GM21825 (cell line): ENCODE data around the gene ARHGAP15.

Source experiments
- ATAC-seq: cut with Tn5 transposase; IDR thresholded peaks from one replicate; pipeline ENCODE4 v1.9.1; 2021; ENCODE audit warnings: mild to moderate bottlenecking, moderate library complexity; ENCODE audit not compliant: unreplicated experiment

ARHGAP15 gene

GRCh38 chr2:143163499-143163898, 34.3 kb downstream of the ARHGAP15 start:
- no peak for ATAC-seq

GRCh38 chr2:143165291-143165690, 36.1 kb downstream of the ARHGAP15 start:
- no peak for ATAC-seq

- no peak for ATAC-seq
Observed at GRCh38 chr2:143169105-143169504, 39.9 kb downstream of the ARHGAP15 start.

GRCh38 chr2:143171817-143172216, 42.6 kb downstream of the ARHGAP15 start:
- ATAC-seq, result no peak

GRCh38 chr2:143175438-143175837, 46.2 kb downstream of the ARHGAP15 start:
- ATAC-seq, result no peak

GRCh38 chr2:143176606-143177005, 47.4 kb downstream of the ARHGAP15 start:
- ATAC-seq, result peak; percentile 31

GRCh38 chr2:143177096-143177786, 48.0 kb downstream of the ARHGAP15 start:
- peak; percentile 97 for ATAC-seq

- ATAC-seq, result no peak
Observed at GRCh38 chr2:143181494-143181893, 52.3 kb downstream of the ARHGAP15 start.

- no peak for ATAC-seq
Observed at GRCh38 chr2:143182649-143183048, 53.4 kb downstream of the ARHGAP15 start.

GRCh38 chr2:143183804-143184463, 54.7 kb downstream of the ARHGAP15 start:
- ATAC-seq, result no peak

GRCh38 chr2:143186876-143187275, 57.7 kb downstream of the ARHGAP15 start:
- no peak for ATAC-seq

GRCh38 chr2:143190431-143190830, 61.2 kb downstream of the ARHGAP15 start:
- ATAC-seq, result no peak

GRCh38 chr2:143192106-143192505, 62.9 kb downstream of the ARHGAP15 start:
- no peak for ATAC-seq

GRCh38 chr2:143192716-143193115, 63.5 kb downstream of the ARHGAP15 start:
- no peak for ATAC-seq

- no peak for ATAC-seq
Observed at GRCh38 chr2:143193121-143193520, 63.9 kb downstream of the ARHGAP15 start.

- no peak for ATAC-seq
Observed at GRCh38 chr2:143195511-143195910, 66.3 kb downstream of the ARHGAP15 start.

- ATAC-seq, result no peak
Observed at GRCh38 chr2:143204062-143204461, 74.8 kb downstream of the ARHGAP15 start.

- no peak for ATAC-seq
Observed at GRCh38 chr2:143205106-143205764, 76.0 kb downstream of the ARHGAP15 start.

GRCh38 chr2:143209570-143210445, 80.6 kb downstream of the ARHGAP15 start:
- no peak for ATAC-seq

- ATAC-seq, result no peak
Observed at GRCh38 chr2:143210446-143210819, 81.2 kb downstream of the ARHGAP15 start.

- ATAC-seq, result no peak
Observed at GRCh38 chr2:143217512-143218115, 88.4 kb downstream of the ARHGAP15 start.
